GM12873 (cell line): ENCODE results near the gene PRR20G.

Experiments used
- TF ChIP-seq, protein P1 (sequence below): IDR thresholded peaks from 2 replicates; pipeline ENCODE4 v1.5.1; 2012; ENCODE audit warnings: low read depth, mild to moderate bottlenecking, moderate library complexity, low read length, control low read depth; ENCODE audit not compliant: insufficient read depth; ENCODE audit errors: missing control alignments

The PRR20G gene

GRCh38 chr3:127296166-127296565 is 8.3 kb upstream of the PRR20G start:
- TF ChIP-seq, protein P1, sequence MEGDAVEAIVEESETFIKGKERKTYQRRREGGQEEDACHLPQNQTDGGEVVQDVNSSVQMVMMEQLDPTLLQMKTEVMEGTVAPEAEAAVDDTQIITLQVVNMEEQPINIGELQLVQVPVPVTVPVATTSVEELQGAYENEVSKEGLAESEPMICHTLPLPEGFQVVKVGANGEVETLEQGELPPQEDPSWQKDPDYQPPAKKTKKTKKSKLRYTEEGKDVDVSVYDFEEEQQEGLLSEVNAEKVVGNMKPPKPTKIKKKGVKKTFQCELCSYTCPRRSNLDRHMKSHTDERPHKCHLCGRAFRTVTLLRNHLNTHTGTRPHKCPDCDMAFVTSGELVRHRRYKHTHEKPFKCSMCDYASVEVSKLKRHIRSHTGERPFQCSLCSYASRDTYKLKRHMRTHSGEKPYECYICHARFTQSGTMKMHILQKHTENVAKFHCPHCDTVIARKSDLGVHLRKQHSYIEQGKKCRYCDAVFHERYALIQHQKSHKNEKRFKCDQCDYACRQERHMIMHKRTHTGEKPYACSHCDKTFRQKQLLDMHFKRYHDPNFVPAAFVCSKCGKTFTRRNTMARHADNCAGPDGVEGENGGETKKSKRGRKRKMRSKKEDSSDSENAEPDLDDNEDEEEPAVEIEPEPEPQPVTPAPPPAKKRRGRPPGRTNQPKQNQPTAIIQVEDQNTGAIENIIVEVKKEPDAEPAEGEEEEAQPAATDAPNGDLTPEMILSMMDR, result no peak

GRCh38 chr3:127291611-127292010 is 3.8 kb upstream of the PRR20G start:
- TF ChIP-seq, protein P1, result no peak

DNA sequence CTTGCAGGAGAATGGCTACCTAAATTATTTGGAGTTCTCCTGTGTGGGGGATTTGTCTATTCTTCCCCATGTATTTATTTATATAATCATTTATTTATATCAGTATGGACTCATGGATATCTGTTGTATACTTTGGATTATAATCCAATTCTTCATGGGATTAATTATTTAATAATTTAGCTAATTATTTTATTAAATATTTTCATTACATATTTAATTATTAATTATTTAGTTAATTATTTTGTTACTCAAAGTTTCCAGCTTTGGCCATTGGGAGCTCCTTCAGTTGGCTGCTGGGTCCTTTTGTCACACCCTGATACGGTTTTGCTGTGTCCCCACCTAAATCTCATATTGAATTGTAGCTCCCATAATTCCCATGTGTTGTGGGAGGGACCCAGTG is 3.3 kb upstream of the PRR20G start:
- TF ChIP-seq, protein P1, result no peak

DNA sequence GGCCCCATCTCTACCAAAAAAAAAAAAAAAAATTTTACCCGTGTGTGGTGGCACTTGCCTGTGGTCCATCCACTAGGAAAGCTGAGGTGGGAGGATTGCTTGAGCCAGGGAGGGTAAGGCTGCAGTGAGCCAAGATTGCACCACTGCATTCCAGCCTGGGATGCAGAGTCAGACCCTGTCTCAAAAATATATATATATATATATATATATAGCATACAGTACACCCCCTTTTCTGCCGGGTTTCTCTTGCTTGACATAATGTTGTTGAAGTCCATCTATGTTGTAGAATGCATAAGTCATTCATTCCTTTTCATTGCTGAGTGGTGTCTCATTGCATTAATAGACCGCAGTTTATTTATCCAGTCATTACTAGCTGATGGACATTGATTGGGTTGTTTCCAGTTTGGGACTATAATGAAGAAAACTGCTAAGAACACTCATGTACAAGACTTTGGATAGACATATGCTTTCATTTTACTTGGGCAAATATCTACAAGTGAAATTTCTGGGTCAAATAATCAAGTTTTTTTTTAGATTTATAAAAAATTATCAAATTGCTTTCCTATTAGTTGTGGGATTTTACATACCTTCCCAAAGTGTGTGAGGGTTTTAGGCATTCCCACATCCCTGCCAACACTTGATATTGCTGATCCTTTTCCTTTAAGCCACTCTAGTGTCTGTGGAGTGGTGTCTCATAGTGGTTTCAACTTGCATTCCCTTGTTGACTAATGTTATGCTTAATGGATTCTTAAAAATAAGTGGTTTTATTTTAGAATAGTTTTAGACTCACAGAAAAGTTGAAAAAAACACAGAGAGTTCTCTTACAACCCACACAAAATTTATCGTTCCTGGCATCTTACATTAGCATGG is 2.1 kb upstream of the PRR20G start:
- TF ChIP-seq, protein P1, result no peak

GRCh38 chr3:127288921-127289705 is 1.3 kb upstream of the PRR20G start:
- TF ChIP-seq, protein P1, result no peak

DNA sequence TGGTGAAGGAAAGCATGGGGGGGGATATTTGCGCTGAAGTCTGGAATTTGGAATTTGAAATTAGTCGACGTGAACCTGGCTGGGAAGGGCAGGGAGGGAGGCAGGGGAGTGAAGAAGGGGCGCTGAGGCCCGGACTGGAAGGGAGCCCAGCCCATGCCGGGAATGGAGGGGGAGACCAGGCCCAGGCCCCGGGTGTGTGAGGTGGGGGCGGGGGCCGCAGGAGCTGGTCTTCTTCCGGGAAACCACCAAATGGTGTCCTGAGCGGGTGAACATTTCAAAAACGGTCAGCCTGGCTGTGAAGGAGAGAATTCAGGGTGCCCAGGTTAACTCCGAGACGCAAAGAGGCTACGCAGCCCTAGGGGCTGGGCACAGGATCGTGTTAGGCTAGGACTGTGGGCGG is 497 bp upstream of the PRR20G start:
- TF ChIP-seq, protein P1, result no peak

DNA sequence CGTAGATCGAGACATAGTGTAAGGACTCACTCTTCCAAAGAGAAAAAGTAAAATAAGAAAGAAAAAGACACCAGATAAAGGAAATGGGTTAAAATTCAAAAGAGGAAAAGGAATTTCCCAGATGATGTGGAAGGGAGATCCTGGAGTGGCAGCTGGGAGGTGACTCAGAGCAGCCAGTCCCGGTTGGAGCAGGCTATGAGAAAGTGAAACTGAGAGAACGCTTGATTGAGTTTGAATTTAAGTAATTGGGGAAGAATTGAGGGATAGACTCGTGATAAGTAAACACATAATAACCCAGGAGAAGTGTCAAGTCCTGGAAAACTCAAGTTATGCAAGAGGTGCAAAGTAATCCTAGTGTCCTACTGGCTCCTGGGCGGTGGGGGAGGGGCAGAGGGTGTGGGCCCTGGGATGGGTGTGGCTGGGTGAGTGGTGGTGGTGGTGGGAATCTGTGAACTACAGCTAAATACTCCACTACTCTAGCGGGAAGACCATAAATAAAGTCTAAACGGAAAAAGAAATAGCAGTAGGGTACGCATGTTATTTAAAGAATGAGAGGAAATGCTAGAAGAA is 1.2 kb downstream of the PRR20G start:
- TF ChIP-seq, protein P1, result no peak
